ENCODE measurements around the gene FBH1.

FBH1 gene

GRCh38 chr10:5910323-5911100 lies 20.5 kb downstream of the FBH1 start:
- DNase-seq (ENCODE audit: extremely low spot score) = no peak
- POLR2A ChIA-PET = no interaction called here
- no peak for TF ChIP-seq CTCF (IDR thresholded peaks at IDR 0.05; ENCODE audit: control extremely low read depth, extremely low read depth, low read depth, missing control alignments)
- CTCF ChIA-PET = interaction anchor here (0.5 to 1.4 kb wide), 2 partner anchors 15 to 21 kb away, joined by 3 to 4 read pairs; partner anchors contain the start of genes ANKRD16 and FBH1

- no peak for TF ChIP-seq CTCF (IDR thresholded peaks at IDR 0.05; ENCODE audit: control extremely low read depth, extremely low read depth, low read depth, missing control alignments)
- ChIA-PET CTCF (no interaction called here), POLR2A (no interaction called here)
- DNase-seq (ENCODE audit: extremely low spot score) = no peak
Observed at GRCh38 chr10:5911670-5912069, 21.6 kb downstream of the FBH1 start.

GRCh38 chr10:5913736-5914135 lies 23.7 kb downstream of the FBH1 start:
- ChIA-PET POLR2A (no interaction called here), CTCF (interaction anchor here (2.1 kb wide), 1 partner anchor 11 kb away, joined by 9 read pairs; no protein-coding TSS in a partner anchor)
- no peak for DNase-seq (ENCODE audit: extremely low spot score)

GRCh38 chr10:5915451-5915850 lies 25.4 kb downstream of the FBH1 start:
- no peak for DNase-seq (ENCODE audit: extremely low spot score)
- no peak for TF ChIP-seq CTCF (IDR thresholded peaks at IDR 0.05; ENCODE audit: control extremely low read depth, extremely low read depth, low read depth, missing control alignments)
- ChIA-PET POLR2A (no interaction called here), CTCF (interaction anchor here (1.0 to 2.1 kb wide), 3 partner anchors 9 to 21 kb away, joined by 3 to 9 read pairs (median 4); no protein-coding TSS in a partner anchor)

More at GRCh38 chr10:5913736-5914135, 23.7 kb downstream of the FBH1 start:
- no peak for TF ChIP-seq CTCF (IDR thresholded peaks at IDR 0.05; ENCODE audit: control extremely low read depth, extremely low read depth, low read depth, missing control alignments)

- ChIA-PET POLR2A (no interaction called here), CTCF (no interaction called here)
- no peak for TF ChIP-seq CTCF (IDR thresholded peaks at IDR 0.05; ENCODE audit: control extremely low read depth, extremely low read depth, low read depth, missing control alignments)
- DNase-seq (ENCODE audit: extremely low spot score) = no peak
Observed at GRCh38 chr10:5917305-5917704, 27.3 kb downstream of the FBH1 start.

- CTCF ChIA-PET = interaction anchor here (0.8 kb wide), 1 partner anchor 18 kb away, joined by 3 read pairs; no protein-coding TSS in a partner anchor
- TF ChIP-seq CTCF (IDR thresholded peaks at IDR 0.05; ENCODE audit: control extremely low read depth, extremely low read depth, low read depth, missing control alignments) = no peak
- no peak for DNase-seq (ENCODE audit: extremely low spot score)
- POLR2A ChIA-PET = no interaction called here
Observed at GRCh38 chr10:5918763-5919162, 28.7 kb downstream of the FBH1 start.
